NCI-H345 (cell line): Measurements from ENCODE around the gene GNPAT.
A peak's percentile ranks its signal among the peaks of the same experiment; 100 is the strongest.

Experiments used
- DNase-seq: peaks from one replicate; lab custom pipeline; 2025; lab: John Stamatoyannopoulos, UW

GNPAT gene

GRCh38 chr1:231242516-231243198 is 1.6 kb downstream of the GNPAT start:
- DNase-seq: no peak

- DNase-seq: no peak
Measured at GRCh38 chr1:231248778-231249177, 7.8 kb downstream of the GNPAT start.

- no peak for DNase-seq
Measured at GRCh38 chr1:231252336-231252735, 11.3 kb downstream of the GNPAT start.

- DNase-seq: no peak
Measured at GRCh38 chr1:231260351-231260750, 19.3 kb downstream of the GNPAT start.

- no peak for DNase-seq
Measured at GRCh38 chr1:231264642-231265041, 23.6 kb downstream of the GNPAT start.

- DNase-seq: no peak
Measured at GRCh38 chr1:231265379-231265778, 24.4 kb downstream of the GNPAT start.

- no peak for DNase-seq
Measured at GRCh38 chr1:231266811-231267322, 25.9 kb downstream of the GNPAT start.

- no peak for DNase-seq
Measured at GRCh38 chr1:231272173-231272572, 31.2 kb downstream of the GNPAT start.

- DNase-seq: no peak
Measured at GRCh38 chr1:231272880-231273279, 31.9 kb downstream of the GNPAT start.

- DNase-seq: no peak
Measured at GRCh38 chr1:231274119-231274825, 33.3 kb downstream of the GNPAT start.

GRCh38 chr1:231278100-231278790 is 37.2 kb downstream of the GNPAT start:
- no peak for DNase-seq

- DNase-seq: no peak
Measured at GRCh38 chr1:231279081-231279480, 38.1 kb downstream of the GNPAT start.

GRCh38 chr1:231279683-231280082 is 38.7 kb downstream of the GNPAT start:
- no peak for DNase-seq

GRCh38 chr1:231284441-231284840 is 43.4 kb downstream of the GNPAT start:
- DNase-seq: no peak

GRCh38 chr1:231286603-231287002 is 45.6 kb downstream of the GNPAT start:
- DNase-seq: no peak

- no peak for DNase-seq
Measured at GRCh38 chr1:231295938-231296337, 54.9 kb downstream of the GNPAT start.

- DNase-seq: no peak
Measured at GRCh38 chr1:231301990-231302389, 61.0 kb downstream of the GNPAT start.

- no peak for DNase-seq
Measured at GRCh38 chr1:231310391-231310934, 69.5 kb downstream of the GNPAT start.

GRCh38 chr1:231311720-231312431 is 70.9 kb downstream of the GNPAT start:
- DNase-seq: no peak

GRCh38 chr1:231312432-231312788 is 71.4 kb downstream of the GNPAT start:
- no peak for DNase-seq

GRCh38 chr1:231313661-231314060 is 72.6 kb downstream of the GNPAT start:
- no peak for DNase-seq

GRCh38 chr1:231315887-231316286 is 74.9 kb downstream of the GNPAT start:
- DNase-seq: peak; percentile 4
